Measurements from ENCODE around the gene POPDC3.

DNA sequence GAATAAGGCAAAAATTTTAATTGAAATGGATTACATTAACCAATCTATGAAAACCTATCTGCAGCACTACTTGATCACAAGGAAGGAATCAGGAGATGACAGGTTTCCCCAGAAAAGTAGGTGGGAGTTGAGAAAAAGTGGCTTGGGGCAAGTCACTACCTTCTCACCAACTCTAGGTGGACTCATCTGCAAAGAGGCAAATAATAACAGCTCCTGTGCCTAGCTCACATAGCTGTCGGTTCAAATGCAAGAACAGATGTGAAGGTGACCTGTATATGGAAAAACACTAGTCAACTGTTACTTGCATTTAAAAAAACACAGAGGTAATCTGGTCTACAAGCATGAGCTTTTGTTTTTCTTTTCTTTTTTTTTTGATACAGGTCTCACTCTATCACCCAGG lies 67.2 kb downstream of the POPDC3 start:
- TF ChIP-seq, protein P1, sequence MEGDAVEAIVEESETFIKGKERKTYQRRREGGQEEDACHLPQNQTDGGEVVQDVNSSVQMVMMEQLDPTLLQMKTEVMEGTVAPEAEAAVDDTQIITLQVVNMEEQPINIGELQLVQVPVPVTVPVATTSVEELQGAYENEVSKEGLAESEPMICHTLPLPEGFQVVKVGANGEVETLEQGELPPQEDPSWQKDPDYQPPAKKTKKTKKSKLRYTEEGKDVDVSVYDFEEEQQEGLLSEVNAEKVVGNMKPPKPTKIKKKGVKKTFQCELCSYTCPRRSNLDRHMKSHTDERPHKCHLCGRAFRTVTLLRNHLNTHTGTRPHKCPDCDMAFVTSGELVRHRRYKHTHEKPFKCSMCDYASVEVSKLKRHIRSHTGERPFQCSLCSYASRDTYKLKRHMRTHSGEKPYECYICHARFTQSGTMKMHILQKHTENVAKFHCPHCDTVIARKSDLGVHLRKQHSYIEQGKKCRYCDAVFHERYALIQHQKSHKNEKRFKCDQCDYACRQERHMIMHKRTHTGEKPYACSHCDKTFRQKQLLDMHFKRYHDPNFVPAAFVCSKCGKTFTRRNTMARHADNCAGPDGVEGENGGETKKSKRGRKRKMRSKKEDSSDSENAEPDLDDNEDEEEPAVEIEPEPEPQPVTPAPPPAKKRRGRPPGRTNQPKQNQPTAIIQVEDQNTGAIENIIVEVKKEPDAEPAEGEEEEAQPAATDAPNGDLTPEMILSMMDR (IDR thresholded peaks at IDR 0.05) = no peak
- TF ChIP-seq POLR2A (IDR thresholded peaks at IDR 0.05) = no peak
